SK-N-SH (cell line): ENCODE results near the gene PRKG1. TPM values are rescaled to one million over a fixed set of nuclear protein-coding genes. Genes with fewer than 3 reads are reported as not detected.

ENCODE experiments used
- CTCF ChIA-PET: fragments of 300-600, 350-600 bp; formaldehyde crosslinking; extraction: SDS; loops from one replicate; lab custom pipeline; 2021; lab: Yijun Ruan, JAX
- POLR2A ChIA-PET: fragments of 350-600 bp; sonication (Branson Sonifier 250); formaldehyde crosslinking; extraction: SDS; loops from one replicate; lab custom pipeline; 2020; ENCODE audit warnings: antibody characterized with exemption, inconsistent platforms; lab: Yijun Ruan, JAX
- DNase-seq: peaks from one replicate; pipeline ENCODE4 v3.0.0; 2012
- H2AFZ ChIP-seq: fragments of 200-600 bp; sonication (generic); 2 replicates; pipeline ENCODE4 v1.8.1; 2016; ENCODE audit warnings: antibody characterized with exemption, mild to moderate bottlenecking, low read depth
- H3F3A ChIP-seq: fragments of 200-600 bp; sonication (generic); replicated peaks from 2 replicates; pipeline ENCODE3; 2016; ENCODE audit warnings: antibody characterized with exemption, mild to moderate bottlenecking; ENCODE audit not compliant: insufficient read depth
- H3K27ac ChIP-seq, 2 experiments: fragments of 200-500 bp in 1 of 2; fragments of 200-600 bp in 1 of 2; sonication (Bioruptor generic) in 1 of 2; sonication (generic), shearing (Covaris generic) in 1 of 2; 2 replicates each; pipeline versions ENCODE4 v1.5.1 to v1.6.1; 2014 to 2016; ENCODE audit warnings: low read depth in 2 of 2, inconsistent platforms in 1 of 2, low read length in 1 of 2, mild to moderate bottlenecking in 1 of 2, mixed read lengths in 1 of 2
- H3K27me3 ChIP-seq: fragments of 200-600 bp; sonication (generic), shearing (Covaris generic); 2 replicates; pipeline ENCODE4 v1.6.1; 2016; ENCODE audit warnings: mixed run types; ENCODE audit not compliant: insufficient read depth
- H3K36me3 ChIP-seq, 2 experiments: fragments of 200-500 bp in 1 of 2; fragments of 200-600 bp in 1 of 2; sonication (Bioruptor generic) in 1 of 2; sonication (generic) in 1 of 2; replicated peaks in 1 of 2; 2 replicates each; pipeline versions ENCODE3 to v1.5.1; 2014 to 2016; ENCODE audit warnings: low read length in 1 of 2, mild to moderate bottlenecking in 1 of 2; ENCODE audit not compliant: insufficient read depth in 2 of 2, control insufficient read depth in 1 of 2
- H3K4me1 ChIP-seq, 2 experiments: fragments of 200-500 bp in 1 of 2; fragments of 200-600 bp in 1 of 2; sonication (Bioruptor generic) in 1 of 2; sonication (generic), shearing (Covaris generic) in 1 of 2; 2 replicates each; pipeline versions ENCODE4 v1.5.1 to v1.6.1; 2014 to 2016; ENCODE audit warnings: low read depth in 1 of 2, low read length in 1 of 2, mixed run types in 1 of 2; ENCODE audit not compliant: insufficient read depth in 2 of 2, control insufficient read depth in 1 of 2
- H3K4me2 ChIP-seq: fragments of 200-600 bp; sonication (generic), shearing (Covaris generic); 2 replicates; pipeline ENCODE4 v1.6.1; 2017; ENCODE audit warnings: mixed run types
- H3K4me3 ChIP-seq, 2 experiments: fragments of 200-500 bp in 1 of 2; fragments of 200-600 bp in 1 of 2; sonication (Bioruptor generic) in 1 of 2; sonication (generic), shearing (Covaris generic) in 1 of 2; 2 replicates each; pipeline versions ENCODE4 v1.5.1 to v1.8.1; 2014 to 2016; ENCODE audit warnings: low read depth in 2 of 2, inconsistent platforms in 1 of 2, low read length in 1 of 2, mild to moderate bottlenecking in 1 of 2, mixed read lengths in 1 of 2, moderate library complexity in 1 of 2
- H3K79me2 ChIP-seq: fragments of 200-600 bp; sonication (generic); 2 replicates; pipeline ENCODE4 v1.8.1; 2017; ENCODE audit warnings: mild to moderate bottlenecking; ENCODE audit not compliant: insufficient read depth
- H3K9ac ChIP-seq: fragments of 200-600 bp; sonication (generic); 2 replicates; pipeline ENCODE4 v1.6.1; 2017; ENCODE audit warnings: mixed run types
- H3K9me2 ChIP-seq: fragments of 200-600 bp; sonication (generic); 2 replicates; pipeline ENCODE4 v1.6.1; 2017; ENCODE audit warnings: mixed run types
- H3K9me3 ChIP-seq: fragments of 200-600 bp; sonication (generic); 2 replicates; pipeline ENCODE4 v1.6.1; 2017; ENCODE audit warnings: mixed run types, mild to moderate bottlenecking, moderate library complexity
- H4K20me1 ChIP-seq: fragments of 200-600 bp; sonication (generic); 2 replicates; pipeline ENCODE4 v1.6.1; 2017; ENCODE audit warnings: mild to moderate bottlenecking, mixed run types; ENCODE audit not compliant: insufficient read depth
- ELF1 ChIP-seq: IDR thresholded peaks from 2 replicates; pipeline ENCODE4 v1.4.0; 2012
- FOXJ3 ChIP-seq: sonication (generic); formaldehyde crosslinking; IDR thresholded peaks from 2 replicates; pipeline ENCODE4 v1.5.1; 2020; ENCODE audit warnings: mild to moderate bottlenecking, missing genetic modification reagents
- FOXM1 ChIP-seq: IDR thresholded peaks from 2 replicates; pipeline ENCODE4 v1.4.0; 2012; ENCODE audit warnings: low read depth, mild to moderate bottlenecking
- GABPA ChIP-seq: IDR thresholded peaks from 2 replicates; pipeline ENCODE4 v1.4.0; 2012; ENCODE audit warnings: low read depth, mild to moderate bottlenecking
- GATA2 ChIP-seq: sonication (generic); formaldehyde crosslinking; IDR thresholded peaks from 2 replicates; pipeline ENCODE4 v1.5.0; 2020; ENCODE audit warnings: mild to moderate bottlenecking, missing genetic modification reagents
- IRF3 ChIP-seq: fragments of 150-350 bp; IDR thresholded peaks from 2 replicates; pipeline ENCODE4 v1.6.1; 2016; ENCODE audit warnings: mild to moderate bottlenecking, low read depth, low read length
- JUND ChIP-seq: IDR thresholded peaks from 2 replicates; pipeline ENCODE4 v1.4.0; 2012
- MAX ChIP-seq: IDR thresholded peaks from 2 replicates; pipeline ENCODE4 v1.4.0; 2012; ENCODE audit warnings: low read depth
- MXI1 ChIP-seq: IDR thresholded peaks from 2 replicates; pipeline ENCODE4 v1.6.1; 2012; ENCODE audit warnings: mild to moderate bottlenecking, low read depth, low read length, improper control_type of control experiment
- NFIC ChIP-seq: IDR thresholded peaks from 2 replicates; pipeline ENCODE4 v1.4.0; 2012; ENCODE audit warnings: borderline replicate concordance
- NRF1 ChIP-seq: IDR thresholded peaks from 2 replicates; pipeline ENCODE4 v1.6.1; 2012; ENCODE audit warnings: low read depth, mild to moderate bottlenecking, low read length
- POLR2AphosphoS5 ChIP-seq: IDR thresholded peaks from 2 replicates; pipeline ENCODE4 v1.6.1; 2012; ENCODE audit warnings: low read depth, low read length
- RCOR1 ChIP-seq: fragments of 150-350 bp; IDR thresholded peaks from 2 replicates; pipeline ENCODE4 v1.6.1; 2017; ENCODE audit warnings: antibody characterized with exemption, low read length
- SMC3 ChIP-seq: IDR thresholded peaks from 2 replicates; pipeline ENCODE4 v1.6.1; 2012; ENCODE audit warnings: low read depth, low read length, improper control_type of control experiment
- TCF12 ChIP-seq: IDR thresholded peaks from 2 replicates; pipeline ENCODE4 v1.4.0; 2012
- USF1 ChIP-seq: IDR thresholded peaks from 2 replicates; pipeline ENCODE4 v1.4.0; 2012; ENCODE audit warnings: low read depth, borderline replicate concordance
- USF2 ChIP-seq: fragments of 150-350 bp; IDR thresholded peaks from 2 replicates; pipeline ENCODE4 v1.6.1; 2017; ENCODE audit warnings: antibody characterized with exemption, low read length, low read depth, borderline replicate concordance
- YY1 ChIP-seq: IDR thresholded peaks from 2 replicates; pipeline ENCODE4 v1.4.0; 2012; ENCODE audit warnings: low read depth, mild to moderate bottlenecking
- WGBS: methylation state at CpG from one replicate; pipeline ENCODE4 v1.1.6; 2017; ENCODE audit warnings: low lambda C conversion rate; 5-methylcytosine and 5-hydroxymethylcytosine counted together
- polyA plus RNA-seq, 3 experiments: library from polyadenylated mRNA; depleted of rRNA; stranded (reverse); fragments of >200 nt; gene quantifications; 2 replicates each; pipeline ENCODE4 v1.2.3, GENCODE V29; 2012

Gene PRKG1
- polyA plus RNA-seq, 1 of the 3 experiments (the other 2 are of a cell fraction) = 4.1 TPM

GRCh38 chr10:52100011-52100547 is 1025.8 kb downstream of the PRKG1 start:
- H4K20me1 ChIP-seq = no peaks in the 10 kb centered on the region
- H3K4me1 ChIP-seq = no peaks in the 10 kb centered on the region
- no peak overlapping the region for H2AFZ ChIP-seq
- H3F3A ChIP-seq = peaks cover 10% of the 10 kb centered on the region
- H3K9me3 ChIP-seq = no peaks in the 10 kb centered on the region
- no peak overlapping the region for H3K27ac ChIP-seq
- H3K27me3 ChIP-seq = no peaks in the 10 kb centered on the region
- WGBS = 79% methylated on average over 6 of the region's 6 CpGs
- TF ChIP-seq IRF3 (no peak), TCF12 (no peak), NFIC (no peak), MAX (no peak), ELF1 (no peak), USF1 (no peak), NRF1 (no peak), JUND (no peak), SMC3 (no peak), USF2 (no peak), MXI1 (no peak), POLR2AphosphoS5 (no peak)
- H3K4me2 ChIP-seq = no peak overlapping the region
- no peak overlapping the region for H3K9ac ChIP-seq
- CTCF ChIA-PET = no interaction called here
- H3K9me2 ChIP-seq = no peaks in the 10 kb centered on the region
- no peak for DNase-seq
- H3K36me3 ChIP-seq = no peaks in the 10 kb centered on the region
- no peaks in the 10 kb centered on the region for H3K79me2 ChIP-seq
- POLR2A ChIA-PET = no interaction called here
- no peak overlapping the region for H3K4me3 ChIP-seq

- Histone ChIP-seq H3F3A (no peaks in the 10 kb centered on the region), H3K4me1 (no peaks in the 10 kb centered on the region), H4K20me1 (no peaks in the 10 kb centered on the region), H3K4me3 (no peak overlapping the region), H3K4me2 (no peak overlapping the region), H3K79me2 (no peaks in the 10 kb centered on the region), H3K36me3 (no peaks in the 10 kb centered on the region), H3K27me3 (no peaks in the 10 kb centered on the region), H3K9me3 (no peaks in the 10 kb centered on the region), H3K27ac (no peak overlapping the region), H2AFZ (no peak overlapping the region), H3K9me2 (no peaks in the 10 kb centered on the region; the same call in 1 of the 2 replicates), H3K9ac (no peak overlapping the region)
- 83% methylated on average over 9 of the region's 9 CpGs for WGBS
- DNase-seq = no peak
- ChIA-PET CTCF (no interaction called here), POLR2A (no interaction called here)
- no peak for TF ChIP-seq IRF3
- TF ChIP-seq RCOR1 = no peak
- TF ChIP-seq USF1 = no peak
- TF ChIP-seq FOXM1 = no peak
- no peak for TF ChIP-seq GATA2 (CRISPR knock-in tag)
- TF ChIP-seq TCF12 = no peak
- no peak for TF ChIP-seq SMC3
- no peak for TF ChIP-seq YY1
- no peak for TF ChIP-seq FOXJ3 (CRISPR knock-in tag)
- TF ChIP-seq NRF1 = no peak
- TF ChIP-seq MXI1 = no peak
- no peak for TF ChIP-seq MAX
- TF ChIP-seq GABPA = no peak
- no peak for TF ChIP-seq ELF1
These were observed 1031.0 kb downstream of the PRKG1 start for GRCh38 chr10:52105301-52105700.
